ENCODE measurements around the gene TFDP2.

GRCh38 chr3:142009029-142009428 is 140.3 kb downstream of the TFDP2 start:
- TF ChIP-seq CTCF (IDR thresholded peaks at IDR 0.05) (no peak), POLR2A (IDR thresholded peaks at IDR 0.05) (no peak)
